Psoas muscle (tissue), 8 donors: ENCODE results near the gene DTD1. TPM values are rescaled to one million over a fixed set of nuclear protein-coding genes. Genes with fewer than 3 reads are reported as not detected.

ENCODE experiments used
- ATAC-seq, 4 donors: fragments of 200-7000 bp; cut with Tn5 transposase; one replicate each; pipeline ENCODE4 v1.9.1; 2020; ENCODE audit warnings: moderate library complexity in 3 of 4, mild to moderate bottlenecking in 2 of 4
- DNase-seq, 2 donors: peaks; one replicate each; pipeline ENCODE4 v3.0.0-alpha.2; 2020
- H3K27ac ChIP-seq: fragments of 200-600 bp; one replicate; pipeline ENCODE4 v1.8.0; 2022
- H3K27me3 ChIP-seq, 3 donors: fragments of 200-600 bp in 1 of 3; one replicate each; pipeline versions ENCODE4 v1.6.1 to v1.8.0; 2013 to 2022; ENCODE audit warnings: low read length in 2 of 3, mild to moderate bottlenecking in 2 of 3, moderate library complexity in 1 of 3; ENCODE audit not compliant: insufficient read depth in 3 of 3
- H3K36me3 ChIP-seq, 2 donors: fragments of 200-600 bp in 1 of 2; one replicate each; pipeline versions ENCODE4 v1.6.1 to v1.8.0; 2013 to 2022; ENCODE audit warnings: low read depth in 1 of 2, mild to moderate bottlenecking in 1 of 2, moderate library complexity in 1 of 2; ENCODE audit not compliant: insufficient read depth in 1 of 2
- H3K4me1 ChIP-seq: fragments of 200-600 bp; one replicate; pipeline ENCODE4 v1.8.0; 2022
- H3K4me3 ChIP-seq: fragments of 200-600 bp; one replicate; pipeline ENCODE4 v1.8.0; 2022; ENCODE audit warnings: mild to moderate bottlenecking
- H3K9me3 ChIP-seq: fragments of 200-600 bp; one replicate; pipeline ENCODE4 v1.8.0; 2022
- WGBS, 3 donors: extraction: QIAGEN DNeasy Blood & Tissue Kit; methylation state at CpG; one replicate each; pipeline versions ENCODE4 v1.1.6 to v1.1.7; 2013; 5-methylcytosine and 5-hydroxymethylcytosine counted together
- intact Hi-C, 2 donors: fragments of 100-400 bp; cut with DNase I; formaldehyde crosslinking; loops; one replicate each; pipeline versions ENCODE4 v1.11.0 to v1.14.2; 2022
- polyA plus RNA-seq, 3 donors: library from polyadenylated mRNA; stranded (reverse); fragments of 200-250 nt; gene quantifications; one replicate each; pipeline ENCODE4 v1.2.3, GENCODE V29; 2013
- total RNA-seq, 4 donors: library from RNA; stranded (reverse); fragmentation: NEBNext Ultra II Directional in 2 of 4; extraction: Animal tissue kit (Norgen Biotek cat#: 25700) in 2 of 4; gene quantifications; one replicate each; pipeline versions ENCODE4 v1.2.1 to v1.2.4, GENCODE V29; 2021 to 2023
- TF ChIP-seq, protein P1 (sequence below): fragments of 200-600 bp; IDR thresholded peaks from one replicate; pipeline ENCODE4 v1.8.0; 2022; ENCODE audit warnings: antibody characterized with exemption
- donor health status: healthy with polysubstance abuse.
- donor health status: DM: no; HTN: no; CAD: no; lungs with moderate emphysema.
- donor health status: Bipolar disorder and iron deficiency.
- donor health status: healthy.
- donor health status: DM: yes; HTN: yes; CAD: no.
- donor health status: DM: no; HTN: no; CAD: no.
- donor health status: DM: no; HTN: no; CAD: no.
- donor health status: DM: yes; HTN: yes; CAD: no.

Gene DTD1
- total and polyA plus RNA-seq, 7 donors = 12.4 to 20.7 (median 18.2) TPM

DNA sequence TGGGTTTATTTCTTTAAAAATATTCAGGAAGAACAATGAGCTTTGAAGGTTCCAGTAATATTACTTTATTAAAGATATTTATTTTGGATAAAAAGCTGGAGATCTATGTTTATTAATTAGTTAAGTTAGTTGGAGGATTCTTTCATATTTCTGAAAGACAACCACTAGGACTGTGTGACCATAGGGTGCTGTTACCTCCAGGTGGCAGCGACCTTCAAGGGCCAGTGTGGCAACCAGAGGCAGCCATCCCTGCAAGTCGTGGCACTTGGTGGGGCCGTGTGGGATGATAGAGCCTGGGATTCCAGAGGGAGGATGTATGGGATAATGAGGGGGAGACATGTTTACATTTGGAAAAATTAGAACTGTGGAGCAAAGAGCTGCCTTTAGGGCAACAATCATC is 130.3 kb downstream of the DTD1 start:
- H3K36me3 ChIP-seq = no peaks in the 10 kb centered on the region
- no peak for ATAC-seq
- WGBS, 3 donors = 74 to 83% (median 83%) methylated on average over 3 of the region's 3 CpGs
- no peak for DNase-seq
- TF ChIP-seq, protein P1, sequence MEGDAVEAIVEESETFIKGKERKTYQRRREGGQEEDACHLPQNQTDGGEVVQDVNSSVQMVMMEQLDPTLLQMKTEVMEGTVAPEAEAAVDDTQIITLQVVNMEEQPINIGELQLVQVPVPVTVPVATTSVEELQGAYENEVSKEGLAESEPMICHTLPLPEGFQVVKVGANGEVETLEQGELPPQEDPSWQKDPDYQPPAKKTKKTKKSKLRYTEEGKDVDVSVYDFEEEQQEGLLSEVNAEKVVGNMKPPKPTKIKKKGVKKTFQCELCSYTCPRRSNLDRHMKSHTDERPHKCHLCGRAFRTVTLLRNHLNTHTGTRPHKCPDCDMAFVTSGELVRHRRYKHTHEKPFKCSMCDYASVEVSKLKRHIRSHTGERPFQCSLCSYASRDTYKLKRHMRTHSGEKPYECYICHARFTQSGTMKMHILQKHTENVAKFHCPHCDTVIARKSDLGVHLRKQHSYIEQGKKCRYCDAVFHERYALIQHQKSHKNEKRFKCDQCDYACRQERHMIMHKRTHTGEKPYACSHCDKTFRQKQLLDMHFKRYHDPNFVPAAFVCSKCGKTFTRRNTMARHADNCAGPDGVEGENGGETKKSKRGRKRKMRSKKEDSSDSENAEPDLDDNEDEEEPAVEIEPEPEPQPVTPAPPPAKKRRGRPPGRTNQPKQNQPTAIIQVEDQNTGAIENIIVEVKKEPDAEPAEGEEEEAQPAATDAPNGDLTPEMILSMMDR = no peak
- H3K4me3 ChIP-seq = no peak overlapping the region
- no peaks in the 10 kb centered on the region for H3K4me1 ChIP-seq
- intact Hi-C loops = no loop called here
- no peaks in the 10 kb centered on the region for H3K9me3 ChIP-seq
- no peak overlapping the region for H3K27ac ChIP-seq
- no peaks in the 10 kb centered on the region for H3K27me3 ChIP-seq

DNA sequence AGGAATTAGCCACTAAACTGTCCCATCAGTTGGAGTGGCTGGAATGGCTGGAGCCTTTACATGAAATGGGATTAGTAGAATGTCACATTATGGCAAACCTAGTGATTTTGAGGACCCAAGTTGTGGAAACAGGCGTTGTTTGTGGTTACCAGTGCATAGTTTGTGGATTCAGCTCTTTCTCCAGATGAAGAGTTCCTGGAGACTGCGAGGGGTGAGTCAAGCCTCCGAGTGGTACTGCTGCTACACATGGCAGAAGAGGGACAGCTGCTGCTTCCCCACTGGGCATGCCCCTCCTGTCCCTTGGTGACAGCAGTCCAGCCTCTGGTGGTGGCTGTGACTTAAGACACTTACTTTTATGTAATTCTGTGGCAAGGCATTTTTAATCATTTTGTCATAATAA is 131.6 kb downstream of the DTD1 start:
- Histone ChIP-seq H3K27me3 (no peaks in the 10 kb centered on the region), H3K27ac (no peak overlapping the region), H3K9me3 (no peaks in the 10 kb centered on the region), H3K36me3 (no peaks in the 10 kb centered on the region), H3K4me3 (no peak overlapping the region), H3K4me1 (no peaks in the 10 kb centered on the region)
- TF ChIP-seq, protein P1 = no peak
- intact Hi-C loops = no loop called here
- ATAC-seq (no peak), DNase-seq (no peak)
- WGBS, 3 donors = 73 to 83% (median 74%) methylated on average over 3 of the region's 3 CpGs

DNA sequence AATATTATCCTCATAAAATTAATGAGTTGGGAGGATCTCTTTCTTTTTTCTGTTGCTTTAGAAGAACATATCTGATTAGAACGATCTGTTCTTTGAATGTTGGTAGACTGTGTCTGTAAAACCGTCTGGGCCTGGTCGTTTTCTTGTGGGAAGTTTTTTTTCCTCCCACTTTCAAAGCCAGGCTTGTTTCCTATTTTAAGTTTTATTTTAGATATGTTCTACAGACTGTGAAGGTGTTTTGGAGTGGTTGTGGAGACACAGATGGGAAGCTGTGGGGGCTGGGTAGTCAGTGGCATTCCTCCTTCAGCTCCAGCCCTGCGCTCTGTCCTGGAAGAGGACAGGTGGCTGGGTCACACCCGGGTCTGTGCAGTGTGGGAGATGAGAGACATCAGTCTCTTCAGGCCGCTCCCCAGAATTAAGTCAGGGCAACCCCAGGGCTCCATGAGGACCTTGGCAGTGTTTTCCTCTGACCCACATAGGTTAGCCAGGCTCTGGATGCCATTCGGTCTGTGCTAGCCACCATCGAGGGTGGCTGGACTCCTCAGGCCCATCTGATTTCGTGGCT is 133.8 kb downstream of the DTD1 start:
- Histone ChIP-seq H3K27me3 (no peaks in the 10 kb centered on the region), H3K4me1 (no peaks in the 10 kb centered on the region), H3K4me3 (no peak overlapping the region), H3K36me3 (no peaks in the 10 kb centered on the region), H3K27ac (no peak overlapping the region), H3K9me3 (no peaks in the 10 kb centered on the region)
- intact Hi-C loops = no loop called here
- ATAC-seq = no peak
- TF ChIP-seq, protein P1 = no peak
- DNase-seq = no peak
- 77 to 81% (median 79%) methylated on average over 9 of the region's 9 CpGs for WGBS, 3 donors

DNA sequence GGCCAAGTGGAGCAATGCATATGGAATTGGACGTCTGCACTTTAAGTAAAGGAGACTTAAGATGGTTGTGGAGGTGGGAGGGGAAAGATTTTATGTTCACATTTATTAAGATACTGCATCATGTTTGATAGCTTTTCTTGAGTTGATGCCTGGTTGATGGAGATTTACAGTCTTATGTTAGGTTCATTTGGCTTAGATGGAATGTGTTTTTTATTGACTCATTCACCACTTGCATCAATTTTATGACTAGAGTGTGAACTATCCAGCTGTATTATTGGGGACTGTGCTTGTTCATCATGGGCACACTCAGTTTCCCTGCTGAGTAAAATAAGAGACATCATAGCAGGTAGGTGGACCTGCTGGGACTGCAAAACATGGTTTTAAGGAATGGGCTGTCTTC is 134.5 kb downstream of the DTD1 start:
- TF ChIP-seq, protein P1 = no peak
- WGBS, 3 donors = 82 to 95% (median 89%) methylated on average over 1 of the region's 1 CpG
- intact Hi-C loops = no loop called here
- ATAC-seq (no peak), DNase-seq (no peak)
- Histone ChIP-seq H3K4me1 (no peaks in the 10 kb centered on the region), H3K4me3 (no peak overlapping the region), H3K27ac (no peak overlapping the region), H3K9me3 (no peaks in the 10 kb centered on the region), H3K36me3 (no peaks in the 10 kb centered on the region), H3K27me3 (no peaks in the 10 kb centered on the region)

DNA sequence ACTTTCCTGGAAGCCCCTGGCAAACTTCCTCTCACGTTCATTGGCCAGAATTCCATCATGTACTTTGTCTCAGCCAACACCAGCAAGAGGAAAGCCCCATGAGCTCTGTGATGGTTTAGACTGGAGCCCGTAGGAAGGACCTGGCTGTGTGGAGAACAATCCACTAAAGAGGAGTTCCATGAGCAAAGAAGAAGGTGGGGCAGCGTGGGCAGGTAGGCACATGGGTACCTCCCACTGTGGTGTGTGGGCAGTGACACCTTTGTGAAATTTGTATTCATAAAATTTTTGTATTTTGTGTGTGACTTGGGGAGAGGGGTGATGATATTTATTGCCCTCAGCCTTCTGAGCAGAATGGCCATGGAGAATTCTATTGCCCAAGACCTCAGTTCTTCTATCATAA is 136.2 kb downstream of the DTD1 start:
- intact Hi-C loops = no loop called here
- 90 to 93% (median 92%) methylated on average over 3 of the region's 3 CpGs for WGBS, 3 donors
- H3K4me3 ChIP-seq = no peak overlapping the region
- TF ChIP-seq, protein P1 = no peak
- peaks cover 7% of the 10 kb centered on the region for H3K4me1 ChIP-seq
- no peaks in the 10 kb centered on the region for H3K36me3 ChIP-seq
- ATAC-seq (no peak), DNase-seq (no peak)
- H3K27me3 ChIP-seq = no peaks in the 10 kb centered on the region
- no peak overlapping the region for H3K27ac ChIP-seq
- H3K9me3 ChIP-seq = no peaks in the 10 kb centered on the region
